Upper lobe of left lung (tissue), 4 donors: ENCODE measurements around the gene BPNT1.

Source experiments
- EP300 ChIP-seq, 4 donors: sonication (generic); formaldehyde crosslinking; IDR thresholded peaks; one replicate each; pipeline ENCODE4 v1.5.1; 2017; ENCODE audit warnings: antibody characterized with exemption in 4 of 4, control low read depth in 2 of 4
- POLR2A ChIP-seq, 4 donors: fragments of 450-650 bp; IDR thresholded peaks; one replicate each; pipeline ENCODE4 v1.5.1; 2016 to 2017; ENCODE audit warnings: antibody characterized with exemption in 4 of 4, mild to moderate bottlenecking in 2 of 4
- POLR2AphosphoS5 ChIP-seq, 2 donors: sonication (generic); formaldehyde crosslinking; IDR thresholded peaks; one replicate each; pipeline ENCODE4 v1.5.1; 2017; ENCODE audit warnings: antibody characterized with exemption in 2 of 2
- TF ChIP-seq, protein P1 (sequence below), 6 experiments: fragments of 450-650 bp in 4 of 6; fragments of 200-600 bp in 2 of 6; sonication (generic) in 2 of 6; IDR thresholded peaks; one replicate each; pipeline ENCODE4 v1.5.1; 2016 to 2019; ENCODE audit warnings: antibody characterized with exemption in 6 of 6

DNA sequence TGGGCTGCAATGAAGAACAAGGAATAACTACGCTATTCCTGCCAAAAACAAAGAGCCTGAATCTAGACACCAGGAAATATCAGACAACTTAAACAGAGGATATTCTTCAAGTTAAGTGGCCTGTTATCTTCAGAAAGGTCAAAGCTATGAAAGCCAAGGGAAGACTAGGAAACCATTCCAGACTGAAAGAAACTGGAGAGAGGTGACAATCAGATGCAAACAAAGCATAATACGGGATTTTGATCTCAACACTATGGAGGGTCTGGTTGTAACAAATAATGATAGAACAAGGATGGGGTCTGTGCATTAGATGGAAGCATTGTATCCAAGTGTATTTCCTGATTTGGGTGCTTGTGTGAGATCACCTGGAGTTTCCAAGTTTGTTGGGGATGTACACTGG lies 45.9 kb downstream of the BPNT1 start:
- TF ChIP-seq, protein P1, sequence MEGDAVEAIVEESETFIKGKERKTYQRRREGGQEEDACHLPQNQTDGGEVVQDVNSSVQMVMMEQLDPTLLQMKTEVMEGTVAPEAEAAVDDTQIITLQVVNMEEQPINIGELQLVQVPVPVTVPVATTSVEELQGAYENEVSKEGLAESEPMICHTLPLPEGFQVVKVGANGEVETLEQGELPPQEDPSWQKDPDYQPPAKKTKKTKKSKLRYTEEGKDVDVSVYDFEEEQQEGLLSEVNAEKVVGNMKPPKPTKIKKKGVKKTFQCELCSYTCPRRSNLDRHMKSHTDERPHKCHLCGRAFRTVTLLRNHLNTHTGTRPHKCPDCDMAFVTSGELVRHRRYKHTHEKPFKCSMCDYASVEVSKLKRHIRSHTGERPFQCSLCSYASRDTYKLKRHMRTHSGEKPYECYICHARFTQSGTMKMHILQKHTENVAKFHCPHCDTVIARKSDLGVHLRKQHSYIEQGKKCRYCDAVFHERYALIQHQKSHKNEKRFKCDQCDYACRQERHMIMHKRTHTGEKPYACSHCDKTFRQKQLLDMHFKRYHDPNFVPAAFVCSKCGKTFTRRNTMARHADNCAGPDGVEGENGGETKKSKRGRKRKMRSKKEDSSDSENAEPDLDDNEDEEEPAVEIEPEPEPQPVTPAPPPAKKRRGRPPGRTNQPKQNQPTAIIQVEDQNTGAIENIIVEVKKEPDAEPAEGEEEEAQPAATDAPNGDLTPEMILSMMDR (IDR thresholded peaks at IDR 0.05): no peak
- no peak for TF ChIP-seq POLR2A (IDR thresholded peaks at IDR 0.05)
- TF ChIP-seq POLR2AphosphoS5 (IDR thresholded peaks at IDR 0.05): no peak
- TF ChIP-seq EP300 (IDR thresholded peaks at IDR 0.05): no peak
